ENCODE data around the gene RBM44.

- no peak for TF ChIP-seq POLR2AphosphoS5 (IDR thresholded peaks at IDR 0.05)
- no peak for TF ChIP-seq CTCF (IDR thresholded peaks at IDR 0.05)
- TF ChIP-seq POLR2A (IDR thresholded peaks at IDR 0.05), result no peak
These were observed 89.8 kb downstream of the RBM44 start for GRCh38 chr2:237888389-237888788.
